Prostate gland (tissue), 2 donors: Measurements from ENCODE around the gene SOX11. TPM values are rescaled to one million over a fixed set of nuclear protein-coding genes. Genes with fewer than 3 reads are reported as not detected.

Experiments
- DNase-seq: peaks from one replicate; pipeline ENCODE4 v3.0.0-alpha.2; 2019; ENCODE audit warnings: low spot score
- H3K27ac ChIP-seq, 2 donors: fragments of 200-600 bp; sonication (generic); 2 replicates each; pipeline ENCODE4 v1.5.1; 2017 to 2019
- H3K27me3 ChIP-seq: fragments of 200-600 bp; sonication (generic); replicated peaks from 2 replicates; pipeline ENCODE4 v1.5.1; 2019; ENCODE audit not compliant: insufficient read depth
- H3K36me3 ChIP-seq, 2 donors: fragments of 200-600 bp; sonication (generic); 1 replicate in 1 of 2; 2 replicates in 1 of 2; pipeline versions ENCODE4 v1.5.1 to v1.8.1; 2017 to 2019
- H3K4me1 ChIP-seq: fragments of 200-600 bp; sonication (generic); replicated peaks from 2 replicates; pipeline ENCODE4 v1.5.1; 2019
- H3K4me3 ChIP-seq, 2 donors: fragments of 200-600 bp; sonication (generic); 2 replicates each; pipeline ENCODE4 v1.5.1; 2017 to 2019
- H3K9me3 ChIP-seq: fragments of 200-600 bp; sonication (generic); 2 replicates; pipeline ENCODE4 v1.5.1; 2017
- CTCF ChIP-seq, 4 experiments: fragments of 200-600 bp in 2 of 4; fragments of 450-650 bp in 2 of 4; sonication (generic) in 2 of 4; IDR thresholded peaks; 1 replicate in 3 of 4; 2 replicates in 1 of 4; pipeline ENCODE4 v1.5.1; 2016 to 2019; ENCODE audit warnings: antibody characterized with exemption in 4 of 4, mild to moderate bottlenecking in 2 of 4, moderate library complexity in 2 of 4
- POLR2A ChIP-seq: fragments of 450-650 bp; IDR thresholded peaks from one replicate; pipeline ENCODE4 v1.6.1; 2016; ENCODE audit warnings: antibody characterized with exemption, mild to moderate bottlenecking
- POLR2AphosphoS5 ChIP-seq: sonication (generic); formaldehyde crosslinking; IDR thresholded peaks from one replicate; pipeline ENCODE4 v1.6.1; 2017; ENCODE audit warnings: antibody characterized with exemption
- WGBS: methylation state at CpG from one replicate; pipeline ENCODE4 v1.1.5; 2018; 5-methylcytosine and 5-hydroxymethylcytosine counted together
- intact Hi-C: fragments of 100-400 bp; cut with DNase I; formaldehyde crosslinking; loops from one replicate; pipeline ENCODE4 v1.14.2; 2022
- total RNA-seq, 2 donors: library from RNA; depleted of rRNA; stranded (reverse); fragments of >200 nt; gene quantifications; one replicate each; pipeline ENCODE4 v1.1.0, GENCODE V29; 2016

The SOX11 gene
- total RNA-seq, 2 donors from 2014 or later: not detected

GRCh38 chr2:5722236-5722635 is 30.1 kb downstream of the SOX11 start:
- intact Hi-C loops: no loop called here
- 92% methylated on average over 5 of the region's 5 CpGs for WGBS
- Histone ChIP-seq H3K9me3 (no peaks in the 10 kb centered on the region), H3K36me3 (no peaks in the 10 kb centered on the region), H3K4me1 (no peaks in the 10 kb centered on the region), H3K27me3 (no peaks in the 10 kb centered on the region), H3K27ac (no peak overlapping the region), H3K4me3 (no peak overlapping the region)
- TF ChIP-seq POLR2A: no peak
- no peak for TF ChIP-seq CTCF (IDR thresholded peaks at IDR 0.05)
- no peak for TF ChIP-seq POLR2AphosphoS5
- DNase-seq: no peak

- no peak for DNase-seq
- no peak overlapping the region for H3K4me3 ChIP-seq
- intact Hi-C loops: no loop called here
- no peaks in the 10 kb centered on the region for H3K36me3 ChIP-seq
- no peak overlapping the region for H3K27ac ChIP-seq
- no peaks in the 10 kb centered on the region for H3K9me3 ChIP-seq
- 84% methylated on average over 17 of the region's 17 CpGs for WGBS
- no peaks in the 10 kb centered on the region for H3K4me1 ChIP-seq
- TF ChIP-seq CTCF (IDR thresholded peaks at IDR 0.05) (no peak), POLR2A (no peak)
- no peaks in the 10 kb centered on the region for H3K27me3 ChIP-seq
Observed at GRCh38 chr2:5723791-5724735, 31.9 kb downstream of the SOX11 start.

GRCh38 chr2:5725072-5725471 is 32.9 kb downstream of the SOX11 start:
- no peak for DNase-seq
- intact Hi-C loops: no loop called here
- Histone ChIP-seq H3K36me3 (no peaks in the 10 kb centered on the region), H3K4me3 (no peak overlapping the region), H3K4me1 (no peaks in the 10 kb centered on the region), H3K27ac (no peak overlapping the region), H3K9me3 (no peaks in the 10 kb centered on the region), H3K27me3 (no peaks in the 10 kb centered on the region)
- WGBS: 94% methylated on average over 1 of the region's 1 CpG
- TF ChIP-seq POLR2A: no peak
- TF ChIP-seq CTCF (IDR thresholded peaks at IDR 0.05): no peak
- TF ChIP-seq POLR2AphosphoS5: no peak

- no peak for DNase-seq
- WGBS: 26% methylated on average over 23 of the region's 23 CpGs
- Histone ChIP-seq H3K4me1 (no peaks in the 10 kb centered on the region), H3K36me3 (no peaks in the 10 kb centered on the region), H3K4me3 (no peak overlapping the region), H3K9me3 (no peaks in the 10 kb centered on the region), H3K27me3 (no peaks in the 10 kb centered on the region), H3K27ac (no peak overlapping the region)
- TF ChIP-seq POLR2AphosphoS5 (no peak), CTCF (IDR thresholded peaks at IDR 0.05) (no peak), POLR2A (no peak)
- intact Hi-C loops: no loop called here
Observed at GRCh38 chr2:5725794-5726463, 33.7 kb downstream of the SOX11 start.
